ENCODE data around the gene RPL38.

The RPL38 gene

GRCh38 chr17:74170924-74171323, 32.6 kb upstream of the RPL38 start:
- TF ChIP-seq CTCF (IDR thresholded peaks at IDR 0.05) (no peak), ZFX (IDR thresholded peaks at IDR 0.05; ENCODE audit: borderline replicate concordance) (no peak)
- no peak overlapping the region for H3K27ac ChIP-seq

- no peak overlapping the region for H3K27ac ChIP-seq
- TF ChIP-seq ZFX (IDR thresholded peaks at IDR 0.05; ENCODE audit: borderline replicate concordance): no peak
Observed at GRCh38 chr17:74172700-74173099, 30.8 kb upstream of the RPL38 start.

GRCh38 chr17:74176546-74177001, 26.9 kb upstream of the RPL38 start:
- TF ChIP-seq CTCF (IDR thresholded peaks at IDR 0.05) (peak; percentile 84), ZFX (IDR thresholded peaks at IDR 0.05; ENCODE audit: borderline replicate concordance) (no peak)
- H3K27ac ChIP-seq: no peak overlapping the region

GRCh38 chr17:74177018-74177450, 26.4 kb upstream of the RPL38 start:
- TF ChIP-seq ZFX (IDR thresholded peaks at IDR 0.05; ENCODE audit: borderline replicate concordance) (no peak), CTCF (IDR thresholded peaks at IDR 0.05) (peak; percentile 51)
- H3K27ac ChIP-seq: no peak overlapping the region

GRCh38 chr17:74179576-74179975, 23.9 kb upstream of the RPL38 start:
- no peak for TF ChIP-seq ZFX (IDR thresholded peaks at IDR 0.05; ENCODE audit: borderline replicate concordance)
- H3K27ac ChIP-seq: no peak overlapping the region

GRCh38 chr17:74180336-74180735, 23.1 kb upstream of the RPL38 start:
- no peak overlapping the region for H3K27ac ChIP-seq
- no peak for TF ChIP-seq ZFX (IDR thresholded peaks at IDR 0.05; ENCODE audit: borderline replicate concordance)
- TF ChIP-seq CTCF (IDR thresholded peaks at IDR 0.05): no peak

- TF ChIP-seq ZFX (IDR thresholded peaks at IDR 0.05; ENCODE audit: borderline replicate concordance): no peak
- TF ChIP-seq CTCF (IDR thresholded peaks at IDR 0.05): no peak
- no peak overlapping the region for H3K27ac ChIP-seq
Observed at GRCh38 chr17:74181341-74181740, 22.1 kb upstream of the RPL38 start.

- H3K27ac ChIP-seq: no peak overlapping the region
- TF ChIP-seq CTCF (IDR thresholded peaks at IDR 0.05) (no peak), ZFX (IDR thresholded peaks at IDR 0.05; ENCODE audit: borderline replicate concordance) (no peak)
Observed at GRCh38 chr17:74182041-74182723, 21.3 kb upstream of the RPL38 start.

Measured in 22Rv1 (cell line).